ENCODE measurements around the gene SPEF1.

SPEF1 gene

GRCh38 chr20:3800878-3801260 lies 19.6 kb upstream of the SPEF1 start:
- Histone ChIP-seq H3K4me3 (no peak overlapping the region), H3K27ac (no peak overlapping the region)
- no peak for DNase-seq (ENCODE audit: low spot score)
- TF ChIP-seq, protein P1, sequence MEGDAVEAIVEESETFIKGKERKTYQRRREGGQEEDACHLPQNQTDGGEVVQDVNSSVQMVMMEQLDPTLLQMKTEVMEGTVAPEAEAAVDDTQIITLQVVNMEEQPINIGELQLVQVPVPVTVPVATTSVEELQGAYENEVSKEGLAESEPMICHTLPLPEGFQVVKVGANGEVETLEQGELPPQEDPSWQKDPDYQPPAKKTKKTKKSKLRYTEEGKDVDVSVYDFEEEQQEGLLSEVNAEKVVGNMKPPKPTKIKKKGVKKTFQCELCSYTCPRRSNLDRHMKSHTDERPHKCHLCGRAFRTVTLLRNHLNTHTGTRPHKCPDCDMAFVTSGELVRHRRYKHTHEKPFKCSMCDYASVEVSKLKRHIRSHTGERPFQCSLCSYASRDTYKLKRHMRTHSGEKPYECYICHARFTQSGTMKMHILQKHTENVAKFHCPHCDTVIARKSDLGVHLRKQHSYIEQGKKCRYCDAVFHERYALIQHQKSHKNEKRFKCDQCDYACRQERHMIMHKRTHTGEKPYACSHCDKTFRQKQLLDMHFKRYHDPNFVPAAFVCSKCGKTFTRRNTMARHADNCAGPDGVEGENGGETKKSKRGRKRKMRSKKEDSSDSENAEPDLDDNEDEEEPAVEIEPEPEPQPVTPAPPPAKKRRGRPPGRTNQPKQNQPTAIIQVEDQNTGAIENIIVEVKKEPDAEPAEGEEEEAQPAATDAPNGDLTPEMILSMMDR (IDR thresholded peaks at IDR 0.05), result no peak

GRCh38 chr20:3800256-3800877 lies 19.1 kb upstream of the SPEF1 start:
- Histone ChIP-seq H3K27ac (peak overlapping the region in 1 of 2 donors; percentile 11), H3K4me3 (no peak overlapping the region)
- TF ChIP-seq, protein P1 (IDR thresholded peaks at IDR 0.05), result no peak
- DNase-seq (ENCODE audit: low spot score), result no peak

GRCh38 chr20:3798908-3799248 lies 17.6 kb upstream of the SPEF1 start:
- no peak for DNase-seq (ENCODE audit: low spot score)
- TF ChIP-seq, protein P1 (IDR thresholded peaks at IDR 0.05), result no peak
- Histone ChIP-seq H3K27ac (no peak overlapping the region), H3K4me3 (no peak overlapping the region)

DNA sequence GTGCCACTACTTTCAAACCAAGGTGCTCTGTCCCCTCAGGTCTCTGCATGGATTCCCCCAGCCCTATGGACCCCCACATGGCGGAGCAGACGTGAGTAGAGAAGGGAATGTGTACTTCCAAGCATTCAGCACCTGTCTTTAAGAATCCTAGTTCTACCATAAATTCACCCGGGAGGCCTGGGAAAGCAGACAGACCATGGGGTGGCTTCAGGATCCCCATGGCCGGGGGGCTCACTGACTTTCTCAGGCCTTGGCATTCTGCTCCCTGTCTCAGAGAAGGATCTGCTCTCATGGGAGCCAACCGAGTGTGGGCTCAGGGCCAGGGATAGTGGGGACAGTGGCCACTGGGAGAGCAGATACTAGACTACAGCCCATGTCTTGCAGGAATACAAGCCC lies 17.1 kb upstream of the SPEF1 start:
- H3K27ac ChIP-seq, result no peak overlapping the region
- no peak for DNase-seq (ENCODE audit: low spot score)
- H3K4me3 ChIP-seq, result no peak overlapping the region
- TF ChIP-seq, protein P1 (IDR thresholded peaks at IDR 0.05), result no peak

GRCh38 chr20:3797592-3798372 lies 16.5 kb upstream of the SPEF1 start:
- no peak for DNase-seq (ENCODE audit: low spot score)
- TF ChIP-seq, protein P1 (IDR thresholded peaks at IDR 0.05), result no peak
- H3K27ac ChIP-seq, result no peak overlapping the region
- peak overlapping the region; percentile 8 for H3K4me3 ChIP-seq

- Histone ChIP-seq H3K4me3 (peak overlapping the region; percentile 73), H3K27ac (peak overlapping the region; percentile 93)
- no peak for DNase-seq (ENCODE audit: low spot score)
- TF ChIP-seq, protein P1 (IDR thresholded peaks at IDR 0.05), result no peak
Measured at GRCh38 chr20:3797226-3797545, 15.9 kb upstream of the SPEF1 start.

All from coronary artery (tissue), 2 donors.